ENCODE data around the gene CRYZ. TPM values are rescaled to one million over a fixed set of nuclear protein-coding genes. Genes with fewer than 3 reads are reported as not detected.

Gene CRYZ, protein sequence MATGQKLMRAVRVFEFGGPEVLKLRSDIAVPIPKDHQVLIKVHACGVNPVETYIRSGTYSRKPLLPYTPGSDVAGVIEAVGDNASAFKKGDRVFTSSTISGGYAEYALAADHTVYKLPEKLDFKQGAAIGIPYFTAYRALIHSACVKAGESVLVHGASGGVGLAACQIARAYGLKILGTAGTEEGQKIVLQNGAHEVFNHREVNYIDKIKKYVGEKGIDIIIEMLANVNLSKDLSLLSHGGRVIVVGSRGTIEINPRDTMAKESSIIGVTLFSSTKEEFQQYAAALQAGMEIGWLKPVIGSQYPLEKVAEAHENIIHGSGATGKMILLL
- total RNA-seq = 10 to 100 TPM; 12.6 to 36.0 TPM

DNA sequence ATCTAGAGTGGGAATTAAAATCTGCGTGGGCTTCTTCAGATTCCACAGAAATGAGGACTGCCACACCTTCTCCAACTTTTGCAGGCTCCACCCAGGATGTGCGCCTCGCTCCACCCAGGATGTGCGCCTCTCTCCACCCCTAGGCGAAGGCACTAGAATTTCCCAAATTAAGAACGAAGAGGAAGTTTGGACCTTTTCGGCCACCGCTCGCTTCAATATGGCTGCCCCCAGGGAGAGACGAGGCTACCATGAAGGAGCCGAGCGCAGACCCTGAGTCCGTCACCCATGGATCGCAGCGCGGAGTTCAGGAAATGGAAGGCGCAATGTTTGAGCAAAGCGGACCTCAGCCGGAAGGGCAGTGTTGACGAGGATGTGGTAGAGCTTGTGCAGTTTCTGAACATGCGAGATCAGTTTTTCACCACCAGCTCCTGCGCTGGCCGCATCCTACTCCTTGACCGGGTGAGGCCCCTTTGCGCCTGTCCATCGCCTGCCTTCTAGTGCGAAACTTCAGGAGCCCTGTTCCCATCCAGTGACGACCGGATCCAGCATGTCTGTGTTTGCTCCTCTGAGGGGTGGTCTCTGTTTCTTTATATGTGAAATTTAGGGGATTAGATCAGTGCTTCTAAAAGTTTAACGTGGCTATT, at the start of gene CRYZ, which contains the start of gene TYW3:
Gene CRYZ, minus strand, starts transcription at position 91 of the 644 bp plus-strand sequence. CDS start 8,229 bp downstream, outside the sequence.
Gene TYW3, plus strand, starts transcription at position 193 of the 644 bp plus-strand sequence. Its CDS starts 93 bp downstream, at position 286.
- TF ChIP-seq, protein P1, sequence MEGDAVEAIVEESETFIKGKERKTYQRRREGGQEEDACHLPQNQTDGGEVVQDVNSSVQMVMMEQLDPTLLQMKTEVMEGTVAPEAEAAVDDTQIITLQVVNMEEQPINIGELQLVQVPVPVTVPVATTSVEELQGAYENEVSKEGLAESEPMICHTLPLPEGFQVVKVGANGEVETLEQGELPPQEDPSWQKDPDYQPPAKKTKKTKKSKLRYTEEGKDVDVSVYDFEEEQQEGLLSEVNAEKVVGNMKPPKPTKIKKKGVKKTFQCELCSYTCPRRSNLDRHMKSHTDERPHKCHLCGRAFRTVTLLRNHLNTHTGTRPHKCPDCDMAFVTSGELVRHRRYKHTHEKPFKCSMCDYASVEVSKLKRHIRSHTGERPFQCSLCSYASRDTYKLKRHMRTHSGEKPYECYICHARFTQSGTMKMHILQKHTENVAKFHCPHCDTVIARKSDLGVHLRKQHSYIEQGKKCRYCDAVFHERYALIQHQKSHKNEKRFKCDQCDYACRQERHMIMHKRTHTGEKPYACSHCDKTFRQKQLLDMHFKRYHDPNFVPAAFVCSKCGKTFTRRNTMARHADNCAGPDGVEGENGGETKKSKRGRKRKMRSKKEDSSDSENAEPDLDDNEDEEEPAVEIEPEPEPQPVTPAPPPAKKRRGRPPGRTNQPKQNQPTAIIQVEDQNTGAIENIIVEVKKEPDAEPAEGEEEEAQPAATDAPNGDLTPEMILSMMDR (IDR thresholded peaks at IDR 0.05) = peak; percentile 13
- DNase-seq (ENCODE audit: low spot score) = peak; percentile 75
- peak; percentile 98 for ATAC-seq (ENCODE audit: insufficient number of reproducible peaks, low FRiP score, low read depth)
- peaks cover 8% of the 10 kb centered on the region for H3K36me3 ChIP-seq
- peak within 1 kb of the TSS; percentile 63 to 74 for H3K27ac ChIP-seq
- no peaks in the 10 kb centered on the region for H3K9me3 ChIP-seq
- H3K4me3 ChIP-seq = peak within 1 kb of the TSS; percentile 83
- H3K27me3 ChIP-seq (replicated peaks; ENCODE audit: insufficient read depth) = no peaks in the 10 kb centered on the region
- H3K4me1 ChIP-seq (ENCODE audit: control insufficient read depth in 1 of 2, low read depth in 2 of 2) = peaks cover 32 to 36% of the 10 kb centered on the region in 2 donors

DNA sequence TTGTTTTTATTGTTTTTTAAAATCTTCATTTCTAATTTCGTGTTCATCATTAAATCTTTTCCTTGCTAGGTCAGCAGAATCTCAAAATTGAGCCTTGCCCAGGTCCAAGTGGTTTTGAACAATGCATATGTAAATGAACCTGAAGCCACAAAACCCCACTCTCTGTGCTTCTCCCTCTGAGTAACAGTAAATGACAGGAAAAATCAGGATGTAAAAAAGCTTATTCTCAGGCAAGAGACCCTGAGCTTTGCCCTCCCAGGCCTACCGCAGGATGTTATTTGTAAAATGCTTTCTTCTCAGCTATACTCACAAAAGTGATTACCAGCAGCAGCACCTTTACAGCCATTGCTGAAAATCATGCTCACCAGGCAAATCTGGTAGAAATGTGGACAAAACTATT, 47.7 kb upstream of the CRYZ start:
- H3K4me3 ChIP-seq = no peak overlapping the region
- no peaks in the 10 kb centered on the region for H3K4me1 ChIP-seq (ENCODE audit: control insufficient read depth in 1 of 2, low read depth in 2 of 2)
- no peaks in the 10 kb centered on the region for H3K9me3 ChIP-seq
- ATAC-seq (ENCODE audit: insufficient number of reproducible peaks, low FRiP score, low read depth) (no peak), DNase-seq (ENCODE audit: low spot score) (no peak)
- H3K27ac ChIP-seq = no peak overlapping the region
- TF ChIP-seq, protein P1 (IDR thresholded peaks at IDR 0.05) = no peak
- H3K27me3 ChIP-seq (replicated peaks; ENCODE audit: insufficient read depth) = no peaks in the 10 kb centered on the region
- H3K36me3 ChIP-seq = no peaks in the 10 kb centered on the region

DNA sequence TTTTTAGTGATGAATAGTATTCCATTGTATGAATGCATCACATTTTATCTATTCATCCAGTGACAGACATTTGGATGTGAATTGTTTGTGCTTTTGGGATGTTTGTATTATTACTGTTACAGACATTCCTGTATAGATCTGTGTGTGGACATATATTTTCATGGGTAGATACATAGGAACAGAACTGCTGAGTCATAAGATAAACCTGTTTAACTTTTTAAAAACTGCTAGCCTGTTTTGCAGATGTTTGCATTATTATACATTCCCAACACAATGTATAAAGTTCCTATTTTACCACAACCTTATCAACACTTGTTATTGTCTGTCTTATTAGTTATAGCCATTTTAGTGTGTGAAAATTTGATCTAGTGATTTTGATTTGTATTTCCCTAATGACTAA, 46.9 kb upstream of the CRYZ start:
- TF ChIP-seq, protein P1 (IDR thresholded peaks at IDR 0.05) = no peak
- no peaks in the 10 kb centered on the region for H3K36me3 ChIP-seq
- ATAC-seq (ENCODE audit: insufficient number of reproducible peaks, low FRiP score, low read depth) (no peak), DNase-seq (ENCODE audit: low spot score) (no peak)
- no peak overlapping the region for H3K4me3 ChIP-seq
- H3K27ac ChIP-seq = no peak overlapping the region
- no peaks in the 10 kb centered on the region for H3K4me1 ChIP-seq (ENCODE audit: control insufficient read depth in 1 of 2, low read depth in 2 of 2)
- H3K9me3 ChIP-seq = no peaks in the 10 kb centered on the region
- H3K27me3 ChIP-seq (replicated peaks; ENCODE audit: insufficient read depth) = no peaks in the 10 kb centered on the region

DNA sequence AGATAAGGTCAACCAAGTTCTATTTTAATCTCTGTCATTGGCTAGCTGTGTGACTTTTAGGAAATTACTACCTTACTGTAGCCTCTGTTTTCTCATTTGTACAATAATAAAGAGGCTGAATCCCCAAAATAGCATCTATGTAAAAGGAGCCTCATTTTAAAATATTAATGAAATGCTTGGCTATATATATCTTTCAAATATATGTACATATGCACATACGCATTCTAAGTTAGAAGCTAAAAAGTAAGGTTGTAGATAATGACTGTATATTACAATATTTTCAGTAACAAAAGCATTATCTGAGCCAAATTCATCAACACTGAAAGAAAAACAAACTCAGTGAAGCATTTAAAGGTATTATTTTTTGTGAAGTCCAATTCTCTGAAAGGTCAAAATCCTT, 44.7 kb upstream of the CRYZ start:
- no peak for ATAC-seq (ENCODE audit: insufficient number of reproducible peaks, low FRiP score, low read depth)
- no peaks in the 10 kb centered on the region for H3K4me1 ChIP-seq (ENCODE audit: control insufficient read depth in 1 of 2, low read depth in 2 of 2)

DNA sequence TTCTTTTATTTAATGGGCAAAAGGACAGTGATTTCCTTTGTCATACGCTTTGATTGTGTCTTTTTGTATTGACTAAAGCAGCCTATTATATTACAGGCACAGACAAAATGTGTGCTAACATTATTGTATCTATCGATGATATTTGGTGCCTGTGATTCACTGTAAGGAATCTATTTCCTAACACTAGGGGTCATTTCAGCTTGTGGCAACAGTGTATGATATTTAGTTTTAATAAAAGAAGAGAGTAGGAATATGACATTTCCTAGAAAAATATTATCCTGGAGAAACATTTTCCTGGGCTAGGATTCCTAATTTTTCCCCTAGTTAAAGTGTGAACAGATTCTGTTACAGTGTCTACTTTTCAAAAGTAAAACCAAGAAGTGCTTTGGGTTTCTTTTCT, 42.9 kb upstream of the CRYZ start:
- Histone ChIP-seq H3K27me3 (replicated peaks; ENCODE audit: insufficient read depth) (no peaks in the 10 kb centered on the region), H3K36me3 (no peaks in the 10 kb centered on the region), H3K4me3 (no peak overlapping the region), H3K9me3 (no peaks in the 10 kb centered on the region), H3K27ac (no peak overlapping the region), H3K4me1 (ENCODE audit: control insufficient read depth in 1 of 2, low read depth in 2 of 2) (no peaks in the 10 kb centered on the region)
- no peak for ATAC-seq (ENCODE audit: insufficient number of reproducible peaks, low FRiP score, low read depth)
- no peak for DNase-seq (ENCODE audit: low spot score)
- TF ChIP-seq, protein P1 (IDR thresholded peaks at IDR 0.05) = no peak

More for the DNA sequence above, 44.7 kb upstream of the CRYZ start:
- no peak for DNase-seq (ENCODE audit: low spot score)
- H3K4me3 ChIP-seq = no peak overlapping the region
- H3K9me3 ChIP-seq = no peaks in the 10 kb centered on the region
- no peak overlapping the region for H3K27ac ChIP-seq
- H3K36me3 ChIP-seq = no peaks in the 10 kb centered on the region
- TF ChIP-seq, protein P1 (IDR thresholded peaks at IDR 0.05) = no peak
- no peaks in the 10 kb centered on the region for H3K27me3 ChIP-seq (replicated peaks; ENCODE audit: insufficient read depth)
